HepG2 (cell line): Measurements from ENCODE around the gene ETFA. TPM values are rescaled to one million over a fixed set of nuclear protein-coding genes. Genes with fewer than 3 reads are reported as not detected.

Experiments used
- ATAC-seq: fragments of 200-7000 bp; cut with Tn5 transposase; 3 replicates; pipeline ENCODE4 v1.9.1; 2020; ENCODE audit warnings: mild to moderate bottlenecking, moderate library complexity
- BruUV-seq: library from RNA; stranded (reverse); fragments of 400-500 nt; replicated peaks from 2 replicates; lab custom pipeline; 2021; lab: Mats Ljungman, UMichigan
- CTCF ChIA-PET: fragments of 300-600 bp; formaldehyde crosslinking; extraction: SDS; loops from one replicate; lab custom pipeline; 2021; ENCODE audit warnings: low total read pairs, inconsistent platforms, low intra/inter-chr PET ratio; lab: Yijun Ruan, JAX
- POLR2A ChIA-PET: fragments of 350-600 bp; sonication (Branson Sonifier 250); formaldehyde crosslinking; loops from one replicate; lab custom pipeline; 2020; ENCODE audit warnings: antibody characterized with exemption, inconsistent platforms; lab: Yijun Ruan, JAX
- DNase-seq: peaks from one replicate; pipeline ENCODE4 v3.0.0-alpha.2; 2015; ENCODE audit warnings: low spot score
- FAIRE-seq: peaks from 3 replicates; lab custom pipeline; 2011; peaks lifted over from hg19 to GRCh38; lab: Jason Lieb, UNC
- H2AFZ ChIP-seq: one replicate; pipeline ENCODE4 v1.6.1; 2011; ENCODE audit warnings: low read length, inconsistent platforms
- H3K27ac ChIP-seq: fragments of 300-600 bp; 3 replicates; pipeline ENCODE4 v1.8.0; 2011; ENCODE audit warnings: mixed run types, mild to moderate bottlenecking, mixed read lengths, low read length, inconsistent platforms; ENCODE audit not compliant: insufficient read depth; ENCODE audit errors: extremely low read length
- H3K27me3 ChIP-seq, 2 experiments: fragments of 200-600 bp in 1 of 2; 2 replicates in 1 of 2; 3 replicates in 1 of 2; pipeline versions ENCODE4 v1.6.0 to v1.8.0; 2011; ENCODE audit warnings: low read length in 2 of 2, mild to moderate bottlenecking in 2 of 2, moderate library complexity in 2 of 2, inconsistent platforms in 1 of 2; ENCODE audit not compliant: insufficient read depth in 2 of 2, control insufficient read depth in 1 of 2
- H3K36me3 ChIP-seq, 2 experiments: fragments of 200-600 bp in 1 of 2; replicated peaks in 1 of 2; 2 replicates in 1 of 2; 3 replicates in 1 of 2; pipeline versions ENCODE4 v1.5.1 to v1.8.0; 2011; ENCODE audit warnings: low read length in 2 of 2, inconsistent platforms in 1 of 2; ENCODE audit not compliant: insufficient read depth in 2 of 2, control insufficient read depth in 1 of 2
- H3K4me1 ChIP-seq: 2 replicates; pipeline ENCODE4 v1.5.1; 2012; ENCODE audit warnings: low read length, inconsistent platforms; ENCODE audit not compliant: insufficient read depth
- H3K4me2 ChIP-seq: 2 replicates; pipeline ENCODE4 v1.6.0; 2011; ENCODE audit warnings: low read depth, low read length, inconsistent platforms
- H3K4me3 ChIP-seq, 3 experiments: fragments of 200-600 bp in 1 of 3; sonication (generic), shearing (Covaris generic) in 1 of 3; replicated peaks in 1 of 3; 2 replicates each; pipeline ENCODE4 v1.5.1; 2011 to 2016; ENCODE audit warnings: low read length in 3 of 3, inconsistent platforms in 2 of 3, low read depth in 2 of 3, mild to moderate bottlenecking in 2 of 3, control low read depth in 1 of 3, mixed read lengths in 1 of 3; ENCODE audit not compliant: insufficient read depth in 1 of 3
- H3K79me2 ChIP-seq: one replicate; pipeline ENCODE4 v1.6.1; 2011; ENCODE audit warnings: low read length, inconsistent platforms; ENCODE audit not compliant: insufficient read depth
- H3K9ac ChIP-seq: 2 replicates; pipeline ENCODE4 v1.6.0; 2011; ENCODE audit warnings: mild to moderate bottlenecking, low read depth, low read length, inconsistent platforms; ENCODE audit not compliant: insufficient read depth
- H3K9me3 ChIP-seq: 2 replicates; pipeline ENCODE4 v1.5.1; 2012; ENCODE audit warnings: mild to moderate bottlenecking, low read length
- H4K20me1 ChIP-seq: 2 replicates; pipeline ENCODE4 v1.6.0; 2011; ENCODE audit warnings: inconsistent platforms, mild to moderate bottlenecking, low read length, moderate library complexity; ENCODE audit not compliant: insufficient read depth
- BRCA1 ChIP-seq: sonication (generic); formaldehyde crosslinking; IDR thresholded peaks from 2 replicates; pipeline ENCODE4 v1.4.0; 2020; ENCODE audit warnings: missing genetic modification reagents
- CREBL2 ChIP-seq: sonication (generic); formaldehyde crosslinking; IDR thresholded peaks from 2 replicates; pipeline ENCODE4 v1.8.1; 2023; ENCODE audit warnings: missing genetic modification reagents, mild to moderate bottlenecking, borderline replicate concordance
- EED ChIP-seq: sonication (generic); formaldehyde crosslinking; IDR thresholded peaks from 2 replicates; pipeline ENCODE4 v1.5.0; 2020; ENCODE audit warnings: mild to moderate bottlenecking, missing genetic modification reagents
- HOXD1 ChIP-seq: sonication (generic); formaldehyde crosslinking; IDR thresholded peaks from 2 replicates; pipeline ENCODE4 v1.5.0; 2020; ENCODE audit warnings: missing genetic modification reagents
- KIAA2018 ChIP-seq: sonication (generic); formaldehyde crosslinking; IDR thresholded peaks from 2 replicates; pipeline ENCODE4 v1.5.0; 2020; ENCODE audit warnings: mild to moderate bottlenecking, missing genetic modification reagents, borderline replicate concordance
- MIXL1 ChIP-seq: IDR thresholded peaks from 2 replicates; pipeline ENCODE4 v1.6.1; 2016
- TCF7L2 ChIP-seq: IDR thresholded peaks from 2 replicates; pipeline ENCODE4 v1.6.1; 2011; ENCODE audit warnings: mild to moderate bottlenecking, low read depth, low read length, moderate library complexity
- ZBTB43 ChIP-seq: sonication (generic); formaldehyde crosslinking; conservative IDR thresholded peaks from 2 replicates; pipeline ENCODE4 v1.4.0; 2020; ENCODE audit warnings: missing genetic modification reagents
- ZFP82 ChIP-seq: sonication (generic); formaldehyde crosslinking; IDR thresholded peaks from 2 replicates; pipeline ENCODE4 v1.5.1; 2020; ENCODE audit warnings: mild to moderate bottlenecking, missing genetic modification reagents, borderline replicate concordance
- ZFP90 ChIP-seq: sonication (generic); formaldehyde crosslinking; IDR thresholded peaks from 2 replicates; pipeline ENCODE4 v1.8.0; 2022; ENCODE audit warnings: missing genetic modification reagents, mild to moderate bottlenecking, inconsistent platforms, borderline replicate concordance
- ZNF451 ChIP-seq: sonication (generic); formaldehyde crosslinking; IDR thresholded peaks from 2 replicates; pipeline ENCODE4 v1.5.0; 2020; ENCODE audit warnings: mild to moderate bottlenecking, missing genetic modification reagents
- ZNF644 ChIP-seq: IDR thresholded peaks from 2 replicates; pipeline ENCODE4 v1.6.1; 2016; ENCODE audit warnings: low read depth
- ZNF792 ChIP-seq: IDR thresholded peaks from 2 replicates; pipeline ENCODE4 v1.6.1; 2016
- WGBS: methylation state at CpG from one replicate; pipeline ENCODE4 v1.1.6; 2017; ENCODE audit warnings: low lambda C conversion rate; 5-methylcytosine and 5-hydroxymethylcytosine counted together
- in situ Hi-C: cut with HindIII; loops from 2 replicates; pipeline ENCODE4 v1.10.0; 2017; ENCODE audit warnings: low pct_unique_long_range_greater_than_20kb; ENCODE audit not compliant: extremely low pct_ligation_motif_present
- intact Hi-C: fragments of 100-400 bp; cut with micrococcal nuclease; formaldehyde crosslinking; loops from one replicate; pipeline ENCODE4 v1.10.0; 2022; ENCODE audit not compliant: unreplicated experiment
- polyA plus RNA-seq, 8 experiments: library from polyadenylated mRNA; depleted of rRNA in 3 of 8; stranded (reverse) in 7 of 8; unstranded in 1 of 8; fragments of >200 nt; fragmentation: Illumina TruSeq in 4 of 8; extraction: Trizol in 4 of 8; gene quantifications; 2 replicates each; pipeline versions ENCODE4 v1.2.1 to v1.2.3, GENCODE V29; 2011 to 2016; ENCODE audit warnings: low read depth in 4 of 8, missing spikeins in 1 of 8, mixed read lengths in 1 of 8; ENCODE audit not compliant: insufficient read depth in 1 of 8
- total RNA-seq, 5 experiments: library from RNA; depleted of rRNA; stranded (reverse); fragments of >200 nt; fragmentation: Illumina TruSeq; extraction: Trizol; gene quantifications; 2 replicates each; pipeline ENCODE4 v1.2.3, GENCODE V29; 2016; ENCODE audit warnings: low read depth in 1 of 5

Gene ETFA
- total and polyA plus RNA-seq, 2 of the 13 experiments (the other 11 are each of a cell fraction or from before 2014, with no cell fraction given), result 291 to 396 TPM

- Histone ChIP-seq H3K27ac (no peak overlapping the region), H3K4me3 (no peak overlapping the region), H3K27me3 (no peaks in the 10 kb centered on the region), H2AFZ (no peak overlapping the region), H3K4me1 (no peaks in the 10 kb centered on the region), H3K9me3 (peaks cover 3% of the 10 kb centered on the region; the same call in 1 of the 2 replicates)
- intact Hi-C loops, result no loop called here
- FAIRE-seq (no peak), DNase-seq (no peak), ATAC-seq (no peak)
- CTCF ChIA-PET, result no interaction called here
- in situ Hi-C loops, result no loop called here
- 96% methylated on average over 6 of the region's 6 CpGs for WGBS
- no peak for TF ChIP-seq ZNF792 (CRISPR knock-in tag)
- no peak for TF ChIP-seq EED (CRISPR knock-in tag)
- TF ChIP-seq ZNF644 (CRISPR knock-in tag), result no peak
- TF ChIP-seq MIXL1 (CRISPR knock-in tag), result no peak
- TF ChIP-seq ZFP90 (CRISPR knock-in tag), result no peak
- TF ChIP-seq ZBTB43 (CRISPR knock-in tag), result no peak
- TF ChIP-seq ZNF451 (CRISPR knock-in tag), result no peak
- no peak for TF ChIP-seq KIAA2018 (CRISPR knock-in tag)
- no peak for TF ChIP-seq HOXD1
- TF ChIP-seq ZFP82 (CRISPR knock-in tag), result no peak
- TF ChIP-seq TCF7L2, result no peak
- TF ChIP-seq CREBL2, result no peak
- no peak for TF ChIP-seq BRCA1 (CRISPR knock-in tag)
- TF ChIP-seq, all 625 proteins: peak for 0
- no peak overlapping the region for H3K9ac ChIP-seq
- H3K79me2 ChIP-seq, result no peaks in the 10 kb centered on the region
- BruUV-seq, result no TSS peak
- peaks cover 21 to 87% of the 10 kb centered on the region in 2 experiments for H3K36me3 ChIP-seq
- POLR2A ChIA-PET, result no interaction called here
- H3K4me2 ChIP-seq, result no peak overlapping the region
- no peaks in the 10 kb centered on the region; the same call in 1 of the 2 replicates for H4K20me1 ChIP-seq
Observed at GRCh38 chr15:76267077-76267476, 44.2 kb downstream of the ETFA start.
